GM12873 (cell line): ENCODE data around the gene TBKBP1.

Source experiments
- CTCF ChIP-seq: IDR thresholded peaks from 2 replicates; pipeline ENCODE4 v1.5.1; 2012; ENCODE audit warnings: low read depth, mild to moderate bottlenecking, moderate library complexity, low read length, control low read depth; ENCODE audit not compliant: insufficient read depth; ENCODE audit errors: missing control alignments

The TBKBP1 gene

GRCh38 chr17:47684025-47684424 is 9.9 kb upstream of the TBKBP1 start:
- no peak for TF ChIP-seq CTCF

GRCh38 chr17:47684535-47685193 is 9.3 kb upstream of the TBKBP1 start:
- TF ChIP-seq CTCF = no peak

GRCh38 chr17:47685556-47686275 is 8.2 kb upstream of the TBKBP1 start:
- TF ChIP-seq CTCF = no peak

GRCh38 chr17:47686276-47686635 is 7.7 kb upstream of the TBKBP1 start:
- TF ChIP-seq CTCF = no peak

GRCh38 chr17:47686664-47687327 is 7.2 kb upstream of the TBKBP1 start:
- no peak for TF ChIP-seq CTCF

GRCh38 chr17:47687328-47687690 is 6.7 kb upstream of the TBKBP1 start:
- TF ChIP-seq CTCF = no peak

- TF ChIP-seq CTCF = no peak
Observed at GRCh38 chr17:47687748-47688147, 6.2 kb upstream of the TBKBP1 start.
